GM19099 (cell line): ENCODE results near the gene SLC9C1.
A peak's percentile ranks its signal among the peaks of the same experiment; 100 is the strongest.

ENCODE experiments used
- POLR2A ChIP-seq: IDR thresholded peaks from 3 replicates; pipeline ENCODE4 v1.6.1; 2011; ENCODE audit warnings: low read depth; ENCODE audit not compliant: insufficient read length; ENCODE audit errors: extremely low read depth

Gene SLC9C1

GRCh38 chr3:112293368-112294321 lies at the start of gene SLC9C1:
SLC9C1 (minus strand) TSS chr3:112294216; CDS start chr3:112286791, 7,425 bp downstream.
- TF ChIP-seq POLR2A: no peak

- no peak for TF ChIP-seq POLR2A
Observed at GRCh38 chr3:112341386-112341785, 47.4 kb upstream of the SLC9C1 start.

GRCh38 chr3:112339609-112340008 lies 45.6 kb upstream of the SLC9C1 start:
- no peak for TF ChIP-seq POLR2A

- no peak for TF ChIP-seq POLR2A
Observed at GRCh38 chr3:112339134-112339533, 45.1 kb upstream of the SLC9C1 start.

DNA sequence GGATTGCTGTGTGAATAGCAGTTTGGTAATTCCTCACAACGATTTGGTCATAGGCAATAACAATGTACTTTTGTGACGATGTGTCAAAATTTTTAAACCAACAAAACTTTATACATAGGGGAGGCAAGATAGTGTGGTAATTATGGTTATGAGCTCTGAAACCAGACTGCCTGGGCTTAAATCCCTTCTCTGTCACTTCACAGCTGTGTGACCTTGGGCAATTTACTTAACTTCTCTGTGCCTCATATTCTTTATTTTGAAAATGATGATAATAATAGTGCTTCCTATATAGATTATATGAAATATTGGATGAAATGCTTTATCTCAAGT lies 44.7 kb upstream of the SLC9C1 start:
- no peak for TF ChIP-seq POLR2A

DNA sequence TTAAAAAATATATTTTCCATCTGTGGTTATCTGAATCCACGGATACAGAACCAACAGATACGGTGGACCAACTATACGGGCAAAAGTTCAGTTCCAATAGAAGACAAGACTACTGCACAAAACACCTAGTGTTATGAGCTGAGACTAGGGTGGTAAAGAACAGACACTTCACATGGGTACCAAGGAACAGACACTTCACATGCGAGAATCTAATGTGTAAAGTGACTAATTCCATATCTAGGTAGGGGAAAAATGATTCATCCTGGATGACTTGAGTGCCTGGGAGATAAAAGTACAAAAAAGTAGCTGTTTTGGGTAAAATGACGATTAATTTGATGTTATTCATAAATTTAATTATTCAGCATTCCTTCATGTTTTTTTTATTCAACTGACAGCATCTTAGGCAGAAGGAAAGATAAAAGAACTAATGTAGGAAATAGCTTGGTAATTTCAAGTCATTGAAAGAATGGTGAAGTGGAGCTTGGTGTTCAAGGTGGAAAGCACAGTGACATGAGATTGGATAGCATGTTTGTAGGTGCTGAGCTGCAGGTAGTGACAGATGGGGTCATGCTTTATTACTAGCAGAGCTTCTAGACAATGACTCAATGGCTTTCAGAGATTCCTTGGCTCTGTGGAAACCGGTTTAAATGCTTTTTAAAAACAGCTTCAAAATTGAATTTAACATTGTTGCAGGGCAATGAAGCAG lies 44.2 kb upstream of the SLC9C1 start:
- TF ChIP-seq POLR2A: no peak

- TF ChIP-seq POLR2A: no peak
Observed at GRCh38 chr3:112335434-112335781, 41.4 kb upstream of the SLC9C1 start.

- no peak for TF ChIP-seq POLR2A
Observed at GRCh38 chr3:112334691-112335433, 40.8 kb upstream of the SLC9C1 start.

DNA sequence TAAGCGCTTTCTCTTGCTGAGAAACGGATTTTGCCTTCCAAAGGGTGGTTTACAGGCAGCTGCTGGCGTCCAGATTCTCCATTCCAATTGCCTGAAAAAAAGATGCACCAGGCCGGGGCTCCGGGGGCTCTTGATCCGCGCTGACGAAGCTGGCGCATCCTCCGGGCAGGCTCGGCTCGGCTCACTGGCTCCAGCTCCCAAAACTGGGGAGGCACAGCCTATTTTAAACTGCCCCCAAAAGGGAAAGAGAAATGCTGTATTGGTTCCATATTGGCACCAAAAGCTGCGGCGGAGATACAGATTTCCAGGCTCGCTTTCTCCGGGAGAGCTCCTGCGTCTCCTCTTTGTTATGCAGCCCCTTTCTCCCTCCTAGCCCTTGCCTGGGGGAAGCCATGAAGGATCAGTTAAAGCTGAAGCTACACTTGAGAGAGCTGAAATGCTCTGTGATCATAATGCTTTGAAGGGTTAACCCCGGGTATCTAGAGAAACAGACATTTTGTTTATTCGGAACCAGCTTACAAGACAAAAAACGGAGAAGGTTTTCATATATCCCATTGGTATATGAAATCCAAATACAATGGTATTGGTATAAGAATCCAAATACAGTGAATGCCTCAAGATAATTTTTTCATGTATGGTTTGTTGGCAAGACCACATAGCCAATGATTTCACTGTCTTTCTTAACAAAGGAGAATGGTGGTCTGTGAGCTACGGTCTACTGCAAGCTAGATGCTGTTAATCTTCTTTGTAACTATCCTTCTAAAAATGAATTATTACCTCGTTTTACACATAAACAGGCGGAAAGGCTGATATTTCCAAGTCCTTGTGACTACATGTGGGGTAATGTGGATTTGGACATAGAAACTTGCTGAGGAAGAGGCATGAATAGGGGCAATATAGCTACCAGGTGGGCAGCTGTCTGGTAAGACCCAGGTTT lies 39.6 kb upstream of the SLC9C1 start:
- TF ChIP-seq POLR2A: no peak

GRCh38 chr3:112333002-112333380 lies 39.0 kb upstream of the SLC9C1 start, which contains the start of gene CD200:
CD200 (plus strand) TSS chr3:112333156; CDS start chr3:112333213, 57 bp downstream.
- peak; percentile 64 for TF ChIP-seq POLR2A

GRCh38 chr3:112331851-112332250 lies 37.8 kb upstream of the SLC9C1 start:
- TF ChIP-seq POLR2A: no peak

DNA sequence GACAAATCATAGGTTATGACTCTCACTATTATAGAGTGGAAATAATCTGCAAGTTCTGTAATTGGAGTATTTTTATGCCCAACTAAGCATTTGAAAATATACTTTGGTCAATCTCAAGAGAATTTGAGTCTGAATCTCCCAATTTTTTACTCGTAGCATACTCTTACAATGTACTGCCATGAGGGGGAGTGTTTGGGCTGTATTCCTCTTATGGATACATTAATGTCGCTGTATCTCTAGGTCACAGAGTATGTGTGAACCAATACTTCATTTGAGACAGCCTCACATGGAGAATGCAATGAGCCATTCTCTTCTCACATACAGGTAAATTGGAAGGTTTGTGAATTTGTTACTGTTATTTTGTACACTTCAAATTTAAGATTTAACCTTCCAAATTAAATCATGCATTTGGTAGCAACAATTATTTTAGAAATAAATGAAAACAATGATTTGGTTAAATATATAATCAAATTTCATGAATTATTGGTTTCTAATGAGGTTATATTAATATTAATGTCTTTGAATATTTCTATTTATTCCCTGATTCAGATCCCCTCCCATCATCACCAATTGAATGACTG lies 33.4 kb upstream of the SLC9C1 start:
- no peak for TF ChIP-seq POLR2A

- TF ChIP-seq POLR2A: no peak
Observed at GRCh38 chr3:112321867-112322652, 28.0 kb upstream of the SLC9C1 start.

DNA sequence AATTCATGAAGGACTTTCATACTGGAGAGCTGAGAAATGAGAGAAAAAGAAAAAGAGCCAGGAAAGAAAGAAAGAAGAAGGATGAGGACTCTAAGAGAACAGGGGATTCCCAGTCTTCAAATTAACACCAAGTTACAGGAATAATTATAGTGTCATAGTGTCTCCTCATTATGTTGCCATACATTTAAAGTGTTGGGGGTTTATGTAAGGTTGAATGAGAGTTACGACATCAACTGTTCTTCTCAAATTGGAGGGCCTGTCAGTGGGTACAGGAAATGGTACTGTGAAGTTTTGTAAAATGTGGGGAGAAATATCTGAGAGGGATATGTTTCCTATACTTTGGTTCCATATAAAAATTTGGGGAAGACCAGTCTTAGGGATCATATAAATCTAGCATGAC lies 26.7 kb upstream of the SLC9C1 start:
- no peak for TF ChIP-seq POLR2A
